Measurements from ENCODE around the gene PTGS1.
"Not testable (repeated sequence)": the region's sequence is repeated elsewhere in the genome, so short reads cannot be mapped to it uniquely, and the experiment has no call there.

PTGS1 gene

GRCh38 chr9:122370869-122371755 lies at the start of gene PTGS1:
TSS of gene PTGS1 (plus strand) at chr9:122371024. CDS start at chr9:122371085, 61 bp downstream.
- Histone ChIP-seq H3K4me1 (ENCODE audit: low read length) (peaks cover 23% of the 10 kb centered on the region; the same call in 1 of the 2 replicates), H3K36me3 (replicated peaks; ENCODE audit: insufficient read depth, low read length) (no peaks in the 10 kb centered on the region)

GRCh38 chr9:122322553-122322952 lies 48.3 kb upstream of the PTGS1 start:
- Histone ChIP-seq H2AFZ (ENCODE audit: low read length) (no peak overlapping the region), H3K36me3 (replicated peaks; ENCODE audit: insufficient read depth, low read length) (no peaks in the 10 kb centered on the region; the same call in 1 of the 2 replicates), H3K79me2 (ENCODE audit: low read length) (no peaks in the 10 kb centered on the region), H3K4me3 (ENCODE audit: low read length) (no peak overlapping the region), H4K20me1 (ENCODE audit: insufficient read depth, low read length) (no peaks in the 10 kb centered on the region; the same call in 1 of the 2 replicates), H3K9ac (ENCODE audit: low read length) (no peak overlapping the region), H3K4me1 (ENCODE audit: low read length) (peaks cover 9% of the 10 kb centered on the region), H3K4me2 (ENCODE audit: low read depth, low read length) (no peak overlapping the region), H3K27ac (ENCODE audit: low read length) (no peak overlapping the region), H3F3A (ENCODE audit: insufficient read depth, low read length) (peaks cover 6% of the 10 kb centered on the region; the same call in 1 of the 2 replicates), H3K9me2 (replicated peaks; ENCODE audit: insufficient read depth, low read length) (no peaks in the 10 kb centered on the region), H3K27me3 (replicated peaks; ENCODE audit: insufficient read depth, low read length) (no peaks in the 10 kb centered on the region), H3K9me3 (replicated peaks; ENCODE audit: insufficient read depth, low read length) (no peaks in the 10 kb centered on the region)
- no peak for DNase-seq
- no peak for TF ChIP-seq EZH2 (optimal IDR thresholded peaks at IDR 0.05; ENCODE audit: low read depth, low read length)
- no peak for TF ChIP-seq EZH2phosphoT487 (IDR thresholded peaks at IDR 0.05; ENCODE audit: low read length)
- TF ChIP-seq CTCF (IDR thresholded peaks at IDR 0.05; ENCODE audit: low read length): no peak

More at GRCh38 chr9:122370869-122371755, at the start of gene PTGS1:
- Histone ChIP-seq H3K27ac (ENCODE audit: low read length) (no peak within 1 kb of the TSS), H3K27me3 (replicated peaks; ENCODE audit: insufficient read depth, low read length) (peaks cover 6% of the 10 kb centered on the region), H3K4me3 (ENCODE audit: low read length) (peak within 1 kb of the TSS; percentile 66), H3K4me2 (ENCODE audit: low read depth, low read length) (peak within 1 kb of the TSS; percentile 99), H3K79me2 (ENCODE audit: low read length) (no peaks in the 10 kb centered on the region), H3K9ac (ENCODE audit: low read length) (peak within 1 kb of the TSS; percentile 36; the same call in 1 of the 2 replicates), H3K9me2 (replicated peaks; ENCODE audit: insufficient read depth, low read length) (no peaks in the 10 kb centered on the region), H2AFZ (ENCODE audit: low read length) (peak within 1 kb of the TSS; percentile 95), H3F3A (ENCODE audit: insufficient read depth, low read length) (peaks cover 7% of the 10 kb centered on the region), H3K9me3 (replicated peaks; ENCODE audit: insufficient read depth, low read length) (no peaks in the 10 kb centered on the region), H4K20me1 (ENCODE audit: insufficient read depth, low read length) (no peaks in the 10 kb centered on the region)
- no peak for TF ChIP-seq EZH2phosphoT487 (IDR thresholded peaks at IDR 0.05; ENCODE audit: low read length)
- peak; percentile 56 for DNase-seq

GRCh38 chr9:122324665-122325064 lies 46.2 kb upstream of the PTGS1 start:
- H3K36me3 ChIP-seq (replicated peaks; ENCODE audit: insufficient read depth, low read length); H3K9ac ChIP-seq (ENCODE audit: low read length); H4K20me1 ChIP-seq (ENCODE audit: insufficient read depth, low read length); H2AFZ ChIP-seq (ENCODE audit: low read length); H3K27me3 ChIP-seq (replicated peaks; ENCODE audit: insufficient read depth, low read length); H3K9me2 ChIP-seq (replicated peaks; ENCODE audit: insufficient read depth, low read length); H3K27ac ChIP-seq (ENCODE audit: low read length); H3K4me1 ChIP-seq (ENCODE audit: low read length); H3F3A ChIP-seq (ENCODE audit: insufficient read depth, low read length); H3K79me2 ChIP-seq (ENCODE audit: low read length); DNase-seq; H3K9me3 ChIP-seq (replicated peaks; ENCODE audit: insufficient read depth, low read length); H3K4me3 ChIP-seq (ENCODE audit: low read length); H3K4me2 ChIP-seq (ENCODE audit: low read depth, low read length): not testable (repeated sequence)

- Histone ChIP-seq H3K9me2 (replicated peaks; ENCODE audit: insufficient read depth, low read length) (no peaks in the 10 kb centered on the region), H3K27ac (ENCODE audit: low read length) (no peak overlapping the region), H3K79me2 (ENCODE audit: low read length) (no peaks in the 10 kb centered on the region), H3K9ac (ENCODE audit: low read length) (no peak overlapping the region), H3K9me3 (replicated peaks; ENCODE audit: insufficient read depth, low read length) (no peaks in the 10 kb centered on the region), H3K4me1 (ENCODE audit: low read length) (peaks cover 10% of the 10 kb centered on the region), H3F3A (ENCODE audit: insufficient read depth, low read length) (peaks cover 6% of the 10 kb centered on the region; the same call in 1 of the 2 replicates), H3K36me3 (replicated peaks; ENCODE audit: insufficient read depth, low read length) (no peaks in the 10 kb centered on the region; the same call in 1 of the 2 replicates), H3K4me2 (ENCODE audit: low read depth, low read length) (no peak overlapping the region), H3K27me3 (replicated peaks; ENCODE audit: insufficient read depth, low read length) (no peaks in the 10 kb centered on the region), H2AFZ (ENCODE audit: low read length) (no peak overlapping the region), H3K4me3 (ENCODE audit: low read length) (no peak overlapping the region), H4K20me1 (ENCODE audit: insufficient read depth, low read length) (no peaks in the 10 kb centered on the region; the same call in 1 of the 2 replicates)
- no peak for TF ChIP-seq CTCF (IDR thresholded peaks at IDR 0.05; ENCODE audit: low read length)
- no peak for TF ChIP-seq EZH2phosphoT487 (IDR thresholded peaks at IDR 0.05; ENCODE audit: low read length)
- no peak for DNase-seq
Observed at GRCh38 chr9:122325124-122325523, 45.7 kb upstream of the PTGS1 start.

Measured in MM.1S (cell line).